Pancreas (tissue), 10 donors: ENCODE measurements around the gene NELL1. TPM values are rescaled to one million over a fixed set of nuclear protein-coding genes. Genes with fewer than 3 reads are reported as not detected.

Experiments used
- ATAC-seq, 4 donors: fragments of 200-7000 bp; cut with Tn5 transposase; one replicate each; pipeline versions ENCODE4 v1.8.0 to v1.9.1; 2020; ENCODE audit warnings: mild to moderate bottlenecking in 4 of 4, moderate library complexity in 4 of 4
- DNase-seq, 6 donors: peaks; one replicate each; pipeline ENCODE4 v3.0.0-alpha.2; 2020
- FAIRE-seq: peaks from 2 replicates; lab custom pipeline; 2012; peaks lifted over from hg19 to GRCh38; lab: Jason Lieb, UNC
- H3K27ac ChIP-seq, 4 donors: fragments of 200-600 bp; sonication (generic); 1 replicate in 3 of 4; 2 replicates in 1 of 4; pipeline versions ENCODE4 v1.5.0 to v1.8.0; 2020
- H3K27me3 ChIP-seq, 4 donors: fragments of 200-600 bp; one replicate each; pipeline ENCODE4 v1.8.0; 2021
- H3K36me3 ChIP-seq, 3 donors: fragments of 200-600 bp; sonication (generic) in 1 of 3; one replicate each; pipeline versions ENCODE4 v1.5.0 to v1.8.0; 2020 to 2021
- H3K4me1 ChIP-seq, 3 donors: fragments of 200-600 bp; one replicate each; pipeline ENCODE4 v1.8.0; 2021
- H3K4me3 ChIP-seq, 4 donors: fragments of 200-600 bp; sonication (generic) in 2 of 4; one replicate each; pipeline versions ENCODE4 v1.5.0 to v1.8.0; 2020 to 2021
- H3K9me3 ChIP-seq, 4 donors: fragments of 200-600 bp; one replicate each; pipeline ENCODE4 v1.8.0; 2021
- WGBS, 2 donors: extraction: QIAGEN DNeasy Blood & Tissue Kit; methylation state at CpG; one replicate each; pipeline ENCODE4 v1.1.7; 2013; 5-methylcytosine and 5-hydroxymethylcytosine counted together
- intact Hi-C, 3 donors: fragments of 100-400 bp; cut with DNase I; formaldehyde crosslinking; loops; one replicate each; pipeline versions ENCODE4 v1.11.1 to v1.14.2; 2022
- polyA plus RNA-seq, 2 donors: library from polyadenylated mRNA; stranded (reverse); fragments of 200-250 nt; gene quantifications; one replicate each; pipeline ENCODE4 v1.2.3, GENCODE V29; 2013
- total RNA-seq, 6 donors: library from RNA; stranded (reverse); fragmentation: NEBNext Ultra II Directional in 4 of 6; extraction: Animal tissue kit (Norgen Biotek cat#: 25700) in 4 of 6; gene quantifications; one replicate each; pipeline versions ENCODE4 v1.2.1 to v1.2.4, GENCODE V29; 2021 to 2023
- TF ChIP-seq, protein P1 (sequence below), 4 donors: fragments of 200-600 bp; sonication (generic) in 3 of 4; IDR thresholded peaks; one replicate each; pipeline versions ENCODE4 v1.5.0 to v1.8.0; 2021; ENCODE audit warnings: antibody characterized with exemption in 4 of 4
- donor health status: healthy with polysubstance abuse.
- donor health status: DM: no; HTN: no; CAD: no; lungs with moderate emphysema.
- donor health status: DM: no; HTN: no; CAD: no.
- donor health status: control.
- donor health status: control.
- donor health status: Bipolar disorder and iron deficiency.
- donor health status: DM: yes; HTN: yes; CAD: no.
- donor health status: DM: no; HTN: no; CAD: no.
- donor health status: DM: no; HTN: no; CAD: no.
- donor health status: DM: yes; HTN: yes; CAD: no.

Gene NELL1
- total and polyA plus RNA-seq, 8 donors: not detected

DNA sequence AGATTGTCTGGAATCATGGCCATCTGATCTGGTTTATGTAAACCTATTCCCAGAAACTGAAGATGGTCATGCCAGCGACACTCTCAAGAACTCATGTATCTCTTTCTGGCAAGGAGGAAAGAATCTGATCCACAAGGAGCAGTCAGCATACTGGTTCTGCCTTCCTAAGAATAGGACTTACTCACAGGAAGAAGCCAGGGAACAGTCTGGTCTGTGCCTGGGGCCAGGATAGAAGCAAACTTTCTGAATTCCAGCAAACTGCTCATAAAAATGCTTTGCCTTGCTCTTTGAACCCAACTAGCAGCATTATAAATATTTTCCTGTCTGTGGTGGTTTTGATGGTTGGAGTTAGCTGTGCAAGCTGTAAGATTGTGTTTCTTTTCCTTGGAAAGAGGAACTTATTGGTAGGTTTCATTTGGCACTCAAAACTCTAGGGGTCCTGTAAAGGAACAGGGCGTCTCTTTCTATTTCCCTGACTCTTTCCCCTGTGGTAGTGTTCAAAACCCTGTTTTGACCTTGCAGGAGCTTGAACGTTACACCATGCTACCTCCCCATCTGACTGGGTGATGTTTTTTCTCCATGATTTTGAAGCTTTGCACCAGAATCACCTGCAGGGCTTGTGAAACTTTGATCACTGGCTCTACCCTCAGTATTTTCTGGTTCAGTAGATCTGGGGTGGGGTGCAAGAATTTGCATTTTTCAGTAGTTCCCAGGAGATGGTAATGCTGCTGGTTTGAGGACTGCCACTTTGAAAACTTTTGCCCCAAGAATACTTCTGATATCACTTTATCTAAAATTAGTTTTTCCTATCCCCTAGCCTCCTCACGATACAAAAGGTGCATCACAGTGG, 895.7 kb downstream of the NELL1 start:
- intact Hi-C loops: no loop called here
- TF ChIP-seq, protein P1, sequence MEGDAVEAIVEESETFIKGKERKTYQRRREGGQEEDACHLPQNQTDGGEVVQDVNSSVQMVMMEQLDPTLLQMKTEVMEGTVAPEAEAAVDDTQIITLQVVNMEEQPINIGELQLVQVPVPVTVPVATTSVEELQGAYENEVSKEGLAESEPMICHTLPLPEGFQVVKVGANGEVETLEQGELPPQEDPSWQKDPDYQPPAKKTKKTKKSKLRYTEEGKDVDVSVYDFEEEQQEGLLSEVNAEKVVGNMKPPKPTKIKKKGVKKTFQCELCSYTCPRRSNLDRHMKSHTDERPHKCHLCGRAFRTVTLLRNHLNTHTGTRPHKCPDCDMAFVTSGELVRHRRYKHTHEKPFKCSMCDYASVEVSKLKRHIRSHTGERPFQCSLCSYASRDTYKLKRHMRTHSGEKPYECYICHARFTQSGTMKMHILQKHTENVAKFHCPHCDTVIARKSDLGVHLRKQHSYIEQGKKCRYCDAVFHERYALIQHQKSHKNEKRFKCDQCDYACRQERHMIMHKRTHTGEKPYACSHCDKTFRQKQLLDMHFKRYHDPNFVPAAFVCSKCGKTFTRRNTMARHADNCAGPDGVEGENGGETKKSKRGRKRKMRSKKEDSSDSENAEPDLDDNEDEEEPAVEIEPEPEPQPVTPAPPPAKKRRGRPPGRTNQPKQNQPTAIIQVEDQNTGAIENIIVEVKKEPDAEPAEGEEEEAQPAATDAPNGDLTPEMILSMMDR (IDR thresholded peaks at IDR 0.05): no peak
- Histone ChIP-seq H3K9me3 (no peaks in the 10 kb centered on the region), H3K27ac (no peak overlapping the region), H3K4me3 (no peak overlapping the region), H3K27me3 (no peaks in the 10 kb centered on the region), H3K36me3 (no peaks in the 10 kb centered on the region), H3K4me1 (no peaks in the 10 kb centered on the region)
- FAIRE-seq (no peak), DNase-seq (no peak), ATAC-seq (no peak)
- WGBS, 2 donors: 43 to 55% methylated on average over 4 of the region's 4 CpGs

DNA sequence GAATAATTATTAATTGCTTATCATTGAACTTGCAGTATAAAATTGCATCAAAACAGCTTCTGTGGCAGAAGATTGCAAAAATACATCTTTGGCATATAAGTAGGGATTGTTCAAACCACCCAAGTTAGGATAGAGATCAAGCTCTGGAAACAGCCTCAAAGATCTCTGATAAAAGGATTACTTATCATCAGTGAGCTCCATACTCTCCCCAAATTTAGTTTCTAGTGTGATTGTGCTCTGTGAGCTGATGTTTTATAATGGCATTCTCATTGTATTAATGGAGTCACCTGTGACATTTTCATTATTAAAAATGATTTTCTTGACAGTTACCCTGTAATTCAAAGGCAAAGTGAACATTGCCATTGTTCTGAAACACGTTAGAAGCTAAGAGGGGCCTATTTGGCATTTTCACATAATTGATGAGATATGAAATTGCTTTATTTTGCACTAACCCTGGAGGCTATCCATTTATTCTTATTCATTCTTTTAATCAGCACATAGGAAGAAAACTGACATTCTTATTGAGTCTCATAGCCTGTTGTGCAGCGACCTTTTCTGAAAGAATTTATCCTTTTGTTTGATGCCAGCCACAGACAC, 897.2 kb downstream of the NELL1 start:
- Histone ChIP-seq H3K4me3 (no peak overlapping the region), H3K27me3 (no peaks in the 10 kb centered on the region), H3K27ac (no peak overlapping the region), H3K4me1 (no peaks in the 10 kb centered on the region), H3K36me3 (no peaks in the 10 kb centered on the region), H3K9me3 (no peaks in the 10 kb centered on the region)
- intact Hi-C loops: no loop called here
- ATAC-seq: no peak
- no peak for FAIRE-seq
- DNase-seq: no peak
- TF ChIP-seq, protein P1 (IDR thresholded peaks at IDR 0.05): no peak
- 35 to 43% methylated on average over 2 of the region's 2 CpGs for WGBS, 2 donors

DNA sequence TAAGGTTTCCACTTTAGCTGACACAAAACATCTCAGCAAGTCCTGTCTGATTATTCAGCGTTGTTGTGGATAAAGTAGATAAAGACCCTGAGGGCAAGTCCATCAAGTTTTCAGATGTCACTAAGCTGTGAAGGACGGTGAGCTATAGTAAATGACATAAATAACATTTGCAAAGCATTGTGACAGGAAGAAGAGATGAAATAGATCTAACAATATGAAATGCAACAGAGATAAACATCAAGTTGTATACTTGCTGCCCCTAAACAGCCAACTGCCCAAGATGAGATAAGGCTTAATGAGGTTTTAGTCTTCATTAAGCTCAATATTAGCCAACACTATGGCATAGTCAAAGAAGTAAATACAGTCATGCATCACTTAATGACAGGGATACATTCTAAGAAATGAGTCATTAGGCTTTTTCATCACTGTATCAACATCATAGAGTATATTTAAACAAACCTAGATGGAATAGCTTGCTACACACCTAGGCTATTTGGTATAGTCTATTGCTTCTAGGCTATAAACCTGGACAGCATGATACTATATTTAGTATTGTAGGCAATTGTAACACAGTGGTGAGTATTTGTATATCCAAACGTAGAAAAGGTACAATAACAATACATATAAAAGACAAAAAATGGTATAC, 898.4 kb downstream of the NELL1 start:
- no peak for FAIRE-seq
- no peak overlapping the region for H3K27ac ChIP-seq

GRCh38 chr11:21572210-21572609, 902.8 kb downstream of the NELL1 start:
- intact Hi-C loops: no loop called here
- no peaks in the 10 kb centered on the region for H3K36me3 ChIP-seq
- no peaks in the 10 kb centered on the region for H3K4me1 ChIP-seq
- WGBS, 2 donors: 52 to 60% methylated on average over 1 of the region's 1 CpG
- H3K27me3 ChIP-seq: no peaks in the 10 kb centered on the region
- no peak for DNase-seq
- FAIRE-seq: no peak
- H3K9me3 ChIP-seq: no peaks in the 10 kb centered on the region
- no peak overlapping the region for H3K27ac ChIP-seq
- ATAC-seq: no peak
- no peak overlapping the region for H3K4me3 ChIP-seq
- TF ChIP-seq, protein P1 (IDR thresholded peaks at IDR 0.05): no peak

More for the DNA sequence above, 898.4 kb downstream of the NELL1 start:
- intact Hi-C loops: no loop called here
- no peaks in the 10 kb centered on the region for H3K27me3 ChIP-seq
- WGBS, 2 donors: 40 to 51% methylated on average over 3 of the region's 3 CpGs
- no peaks in the 10 kb centered on the region for H3K4me1 ChIP-seq
- H3K36me3 ChIP-seq: no peaks in the 10 kb centered on the region
- DNase-seq (no peak), ATAC-seq (peak in 2 of 4 donors; percentile 22 to 76)
- H3K4me3 ChIP-seq: no peak overlapping the region
- H3K9me3 ChIP-seq: no peaks in the 10 kb centered on the region
- TF ChIP-seq, protein P1 (IDR thresholded peaks at IDR 0.05): no peak
